Activated naive CD4-positive, alpha-beta T cell (primary cell): ENCODE results near the gene MAEA.
"Not testable (repeated sequence)": the region's sequence is repeated elsewhere in the genome, so short reads cannot be mapped to it uniquely, and the experiment has no call there.

Experiments used
- DNase-seq, 4 experiments: peaks; one replicate each; lab custom pipeline; 2025; lab: John Stamatoyannopoulos, UW

The MAEA gene

DNA sequence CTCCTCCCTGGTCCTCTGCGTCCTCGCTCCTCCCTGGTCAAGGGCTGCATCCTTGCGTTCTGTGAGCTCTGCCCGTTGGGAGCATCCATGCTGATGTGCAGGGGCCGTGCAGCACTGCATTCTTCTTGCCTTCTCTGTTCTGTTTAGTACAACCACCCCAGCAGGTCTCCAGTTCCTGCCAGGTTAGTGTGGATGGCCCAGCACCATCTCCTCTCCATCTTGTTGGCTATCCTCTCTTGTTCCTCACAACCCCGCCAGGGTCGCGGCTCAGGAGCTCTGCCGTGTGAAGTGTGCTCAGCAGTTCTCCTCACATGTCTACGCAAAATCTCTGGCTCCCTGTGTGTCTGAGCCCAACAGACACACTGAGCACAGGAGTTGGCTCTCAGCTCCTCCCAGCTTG, 10.4 kb upstream of the MAEA start:
- DNase-seq = no peak

DNA sequence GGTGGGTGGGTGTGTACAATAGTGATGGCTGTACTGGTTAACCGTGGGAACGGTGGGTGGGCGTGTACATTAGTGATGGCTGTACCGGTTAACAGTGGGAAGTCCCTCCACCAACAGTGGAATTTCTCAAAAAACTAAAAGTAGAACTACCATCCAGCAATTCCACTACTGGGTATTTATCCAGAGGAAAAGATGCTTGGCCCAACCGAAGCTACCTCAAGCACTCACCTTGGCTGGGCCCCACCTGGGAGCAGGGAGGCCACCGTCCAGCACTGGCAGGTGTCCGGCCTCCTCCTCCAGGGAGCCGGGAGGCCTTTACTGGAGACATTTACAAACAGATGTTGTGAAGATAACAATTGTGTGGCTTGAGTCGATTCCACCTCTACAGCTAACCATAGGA, 6.0 kb upstream of the MAEA start:
- no peak for DNase-seq

DNA sequence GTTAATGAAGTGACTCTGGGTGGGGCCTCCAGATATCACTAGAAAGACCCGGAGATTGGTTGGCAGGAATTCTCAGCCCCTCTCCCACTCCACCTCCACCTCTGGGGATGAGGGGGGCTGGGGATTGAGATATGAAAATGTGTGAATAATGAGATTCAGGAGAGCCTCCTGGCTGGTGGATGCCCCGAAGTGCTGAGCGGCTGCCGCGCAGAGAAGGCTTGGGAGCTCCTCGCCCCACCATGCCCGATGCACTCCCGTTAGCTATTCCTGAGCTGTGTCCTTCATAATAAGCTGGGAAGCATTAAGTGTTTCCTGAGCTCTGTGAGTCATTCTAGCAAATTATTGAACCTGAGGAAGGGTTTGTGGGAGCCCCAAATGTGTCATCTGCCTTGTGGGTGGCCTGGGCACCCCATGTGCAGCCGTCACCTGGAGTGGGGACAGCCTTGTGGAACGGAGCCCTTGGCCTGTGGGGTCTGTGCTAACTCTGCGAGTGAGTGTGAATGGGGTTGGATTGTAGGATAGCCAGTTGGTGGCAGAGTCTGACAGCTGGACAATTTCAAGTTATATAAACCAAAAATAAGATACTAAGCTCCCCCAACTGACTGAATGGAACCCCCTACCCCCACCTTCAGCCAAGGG, 4.4 kb upstream of the MAEA start:
- no peak for DNase-seq

DNA sequence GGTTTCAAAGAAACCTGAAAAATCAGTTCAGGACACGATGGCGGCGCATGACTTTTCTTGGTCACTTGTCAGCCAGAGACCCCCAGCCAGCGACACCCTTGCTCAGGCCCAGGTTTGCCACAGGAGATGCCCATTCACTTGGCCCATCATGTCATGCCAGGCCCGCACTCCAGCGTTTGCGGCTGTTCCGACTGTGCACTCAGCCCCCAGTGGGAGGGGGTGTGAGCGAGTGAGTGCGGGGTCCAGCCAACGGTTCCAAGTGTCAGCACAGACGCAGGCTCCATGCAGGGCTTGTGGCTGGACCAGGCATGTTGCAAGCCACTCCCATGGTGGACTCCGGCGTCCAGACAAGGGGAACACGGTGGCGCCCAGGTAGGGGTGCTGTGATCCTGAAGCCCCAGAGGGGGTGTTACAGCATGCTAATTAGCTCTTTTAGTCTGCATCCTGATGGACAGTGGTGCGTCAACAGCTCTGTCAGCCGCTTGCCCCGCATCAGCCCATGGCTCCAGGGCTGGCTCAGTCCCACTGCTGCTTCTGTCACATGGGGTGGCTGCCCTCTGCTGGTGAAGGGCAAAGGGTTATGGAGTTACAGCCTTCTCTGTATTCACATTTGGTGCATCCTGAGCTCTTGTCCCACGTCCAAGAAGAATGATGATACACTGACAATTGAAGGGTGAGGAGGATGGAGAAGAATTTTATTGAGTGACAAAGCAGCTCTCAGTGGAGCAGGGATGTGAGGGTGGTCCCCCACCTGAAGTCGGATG, 3.7 kb upstream of the MAEA start:
- peak in 1 of 4 experiments; percentile 10 for DNase-seq

DNA sequence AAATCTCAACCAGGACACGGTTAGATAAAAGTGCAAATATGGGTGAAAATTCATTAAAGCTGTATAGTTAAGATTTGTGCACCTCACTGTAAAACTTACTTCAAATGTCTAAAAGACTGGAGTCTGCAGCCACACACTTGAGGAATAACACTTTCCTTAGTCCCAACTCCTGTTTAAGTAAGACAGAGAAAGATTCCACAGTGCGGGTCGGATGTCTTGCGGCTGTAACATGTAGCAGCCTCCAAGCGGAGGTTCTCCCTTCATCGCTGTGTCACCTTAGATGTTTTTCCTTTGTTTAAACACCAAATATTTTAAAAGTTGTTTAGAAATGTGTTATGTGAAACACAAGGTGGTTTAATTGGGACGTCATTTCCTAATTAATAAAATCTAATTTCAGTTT, 905 bp upstream of the MAEA start:
- no peak for DNase-seq

DNA sequence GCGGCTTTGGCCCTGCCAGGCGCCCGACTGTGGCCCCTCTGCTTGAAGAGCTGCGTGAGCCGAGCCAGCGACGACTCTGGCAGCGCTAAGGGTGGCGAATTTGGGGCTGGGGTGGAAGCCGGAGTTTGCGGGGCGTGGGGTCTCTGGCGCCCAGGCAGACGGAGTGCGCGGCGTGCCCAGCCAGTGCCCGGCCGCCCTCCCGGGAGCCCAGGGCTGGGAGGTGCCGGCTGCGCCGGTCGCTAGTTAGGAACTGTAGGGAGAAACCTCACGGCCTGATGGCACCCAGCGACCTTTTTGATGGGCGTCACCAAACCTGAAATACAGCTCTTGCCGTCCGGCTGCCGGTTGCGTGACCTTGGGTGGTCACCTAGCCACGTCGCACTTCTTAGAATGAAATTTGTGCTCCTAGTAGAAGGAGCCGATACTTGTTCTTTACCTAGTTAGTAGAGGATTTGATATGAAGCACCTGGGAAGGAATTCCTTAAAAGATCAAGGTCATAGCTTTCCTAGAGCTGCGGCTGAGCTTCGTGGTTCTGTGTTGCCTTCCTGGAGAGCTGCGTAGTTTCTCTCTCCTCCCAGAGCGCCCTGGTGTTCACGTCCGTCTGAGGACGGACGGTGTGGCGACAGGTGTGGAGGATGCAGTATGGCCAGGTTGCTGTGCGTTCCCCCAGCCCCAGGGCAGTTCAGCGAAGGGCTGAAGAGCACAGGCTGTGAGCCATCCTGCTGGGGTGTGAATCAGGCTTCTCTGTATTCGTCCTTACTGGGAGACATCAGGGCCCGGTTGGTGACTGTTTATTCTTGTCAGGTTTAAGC, 680 bp downstream of the MAEA start:
- no peak for DNase-seq

DNA sequence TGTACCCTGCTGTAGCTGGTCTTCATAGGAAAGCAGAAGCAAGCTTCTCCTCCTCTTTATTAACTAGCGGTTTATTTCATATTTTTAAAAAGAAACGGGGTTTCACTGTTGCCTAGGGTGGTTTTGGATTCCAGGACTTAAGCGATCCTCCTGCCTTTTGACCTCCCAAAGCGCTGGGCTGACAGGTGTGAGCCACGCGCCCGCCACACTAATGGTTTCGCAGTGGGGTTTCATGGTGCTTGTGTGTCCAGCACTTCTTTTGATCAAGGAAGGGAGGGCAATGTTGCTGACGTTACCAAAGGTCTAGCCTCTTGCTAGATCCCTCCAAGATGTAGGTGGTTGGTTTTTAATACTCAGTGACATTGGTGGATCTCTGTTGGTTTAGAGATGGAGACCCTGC, 1.4 kb downstream of the MAEA start:
- DNase-seq = no peak

DNA sequence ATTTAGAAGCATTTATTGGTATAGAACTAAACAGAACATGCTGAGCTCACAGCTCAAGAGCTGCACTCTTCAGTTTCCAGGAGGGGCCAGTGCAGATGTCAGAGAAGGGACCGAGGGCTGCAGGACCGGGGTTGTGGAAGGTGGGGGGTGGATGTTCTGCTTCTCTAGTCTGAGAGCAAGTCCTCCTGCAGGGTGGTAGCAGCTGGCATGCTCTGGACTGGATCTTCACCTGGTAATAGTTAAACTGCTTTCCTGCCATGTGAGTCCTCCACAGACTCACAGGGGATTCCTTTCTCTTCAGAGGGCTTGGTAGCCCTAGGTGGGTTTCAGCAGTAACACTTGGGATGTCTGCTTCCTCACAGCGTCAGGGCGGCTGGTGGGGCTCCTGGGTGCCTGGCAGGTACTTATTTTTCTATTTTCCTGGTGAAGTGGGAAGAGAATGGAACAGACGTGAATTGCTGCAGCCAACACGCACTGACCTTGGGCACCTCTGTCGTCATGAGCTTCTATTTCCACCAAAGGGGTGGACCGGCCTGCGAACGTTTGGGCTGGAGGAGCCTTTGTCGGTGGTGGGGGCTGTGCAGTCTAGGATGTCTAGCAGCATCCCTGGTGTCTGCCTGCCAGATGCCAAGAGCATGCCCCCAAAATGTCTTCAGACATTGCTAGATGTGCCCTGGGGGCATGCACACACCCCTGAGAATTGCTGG, 2.5 kb downstream of the MAEA start:
- no peak for DNase-seq

DNA sequence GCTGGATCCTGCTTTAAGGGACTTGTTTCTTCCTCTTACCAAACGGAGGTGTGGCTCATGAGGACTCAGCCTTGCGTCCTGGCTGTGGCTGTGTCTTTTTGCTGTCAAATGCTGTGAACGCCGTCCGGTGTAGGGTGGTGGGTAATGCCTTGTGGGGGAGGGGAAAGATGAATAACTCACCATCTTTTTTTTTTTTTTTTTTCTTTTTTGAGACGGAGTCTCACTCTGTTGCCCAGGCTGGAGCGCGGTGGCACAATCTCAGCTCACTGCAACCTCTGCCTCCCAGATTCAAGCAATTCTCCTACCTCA, 3.0 kb downstream of the MAEA start:
- not testable (repeated sequence) for DNase-seq

DNA sequence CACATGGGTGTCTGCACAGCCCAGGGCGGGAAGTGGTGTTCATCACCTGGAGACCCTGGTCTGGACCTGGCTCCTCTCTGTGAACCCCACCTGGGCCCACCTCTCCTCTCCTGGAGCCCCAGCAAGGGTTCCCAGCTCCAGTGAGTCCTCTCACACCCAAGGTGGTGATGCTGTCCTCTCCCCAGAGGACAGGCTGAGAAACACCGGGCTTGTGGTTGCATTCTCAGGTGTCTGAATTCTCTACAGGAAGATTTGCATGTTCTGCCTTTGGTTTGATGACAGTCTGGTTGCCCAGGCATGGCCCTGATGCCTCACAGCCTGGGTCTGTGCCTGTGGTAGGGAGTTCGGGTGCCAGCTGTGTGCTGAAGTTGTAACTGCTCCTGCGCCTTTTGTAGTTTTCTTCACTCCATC, 3.8 kb downstream of the MAEA start:
- DNase-seq = no peak

DNA sequence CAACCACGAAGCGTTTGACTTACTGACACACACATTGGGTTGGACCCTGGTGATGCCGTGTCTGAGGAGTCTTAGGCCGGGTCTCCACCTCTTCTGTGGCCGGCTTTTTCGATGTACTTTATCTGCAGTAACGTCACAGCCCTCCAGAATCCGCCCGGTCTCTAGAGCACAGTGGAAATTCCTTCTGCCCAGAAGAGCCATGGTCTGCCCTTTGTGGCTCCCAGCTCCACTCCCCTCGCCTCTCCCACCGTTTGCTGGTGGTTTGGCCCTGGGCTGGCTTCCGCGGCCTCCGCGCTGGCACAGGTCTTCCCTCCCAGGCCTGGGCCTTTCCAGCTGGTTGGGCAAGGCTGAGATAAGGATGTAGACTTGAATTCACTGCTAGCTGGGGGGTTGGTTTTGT, 4.3 kb downstream of the MAEA start:
- no peak for DNase-seq

DNA sequence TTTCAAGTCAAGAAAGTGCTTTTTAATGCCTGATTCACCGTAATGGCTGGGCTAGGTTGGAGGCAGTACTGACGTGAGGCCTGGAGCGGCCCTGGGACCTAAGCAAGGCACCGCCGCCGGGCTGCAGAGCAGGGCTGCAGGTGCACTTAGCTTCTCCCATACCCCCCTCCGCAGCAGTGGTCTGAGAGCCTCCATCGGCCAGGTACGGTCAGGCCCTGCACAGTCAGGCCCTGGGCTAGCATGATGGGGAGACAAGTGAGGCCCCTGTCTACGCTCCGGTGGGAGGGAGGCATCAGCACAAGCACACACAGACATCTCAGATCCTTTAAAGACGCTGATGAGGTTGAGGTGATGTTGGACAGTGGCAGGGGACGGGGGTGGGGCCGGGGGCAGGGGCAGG, 4.7 kb downstream of the MAEA start:
- DNase-seq = no peak

DNA sequence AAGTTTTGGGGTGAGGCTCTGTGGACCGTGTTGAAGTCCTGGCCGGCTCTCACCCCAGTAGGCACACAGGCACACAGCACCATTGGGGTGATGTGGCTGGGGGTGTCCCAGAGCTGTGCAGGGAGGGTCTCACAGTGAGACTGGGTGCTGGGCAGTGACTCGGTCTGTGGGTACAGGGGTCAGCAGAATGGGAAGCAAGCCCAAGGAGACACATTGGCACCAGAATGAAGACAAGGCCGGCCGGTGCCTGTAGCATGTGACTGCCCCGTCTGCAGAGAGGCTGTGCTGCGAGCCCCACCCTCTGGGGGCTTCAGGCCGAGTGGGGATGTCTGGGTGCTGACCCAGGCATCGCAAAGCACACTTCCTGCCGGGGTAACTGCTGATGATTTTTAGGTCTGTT, 5.2 kb downstream of the MAEA start:
- DNase-seq = no peak

DNA sequence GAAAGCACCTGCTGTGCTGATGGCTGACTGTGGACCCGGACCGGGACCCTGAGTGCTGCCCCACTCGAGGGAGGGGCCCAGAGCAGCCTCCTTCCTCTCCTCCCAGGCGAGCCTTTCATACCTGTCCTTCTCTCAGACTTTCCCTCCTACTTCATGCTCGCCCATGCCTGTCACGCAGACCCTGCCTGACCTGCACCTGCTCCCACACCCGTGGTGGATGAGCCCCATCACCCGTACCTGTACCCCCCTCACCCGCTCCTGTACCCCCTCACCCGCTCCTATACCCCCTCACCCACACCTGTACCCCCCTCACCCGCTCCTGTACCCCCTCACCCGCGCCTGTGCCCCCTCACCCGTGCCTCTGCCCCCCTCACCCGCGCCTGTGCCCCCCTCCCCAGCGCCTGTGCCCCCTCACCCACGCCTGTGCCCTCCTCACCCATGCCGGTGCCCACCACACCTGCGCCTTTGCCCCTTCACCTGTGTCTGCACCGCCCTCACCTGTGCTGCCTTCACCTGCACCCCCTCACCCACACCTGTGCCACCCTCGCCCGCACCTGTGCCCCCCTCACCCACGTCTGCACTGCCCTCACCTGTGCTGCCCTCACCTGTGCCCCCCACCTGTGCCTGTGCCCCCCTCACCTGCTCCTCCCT, 5.8 kb downstream of the MAEA start:
- no peak for DNase-seq

DNA sequence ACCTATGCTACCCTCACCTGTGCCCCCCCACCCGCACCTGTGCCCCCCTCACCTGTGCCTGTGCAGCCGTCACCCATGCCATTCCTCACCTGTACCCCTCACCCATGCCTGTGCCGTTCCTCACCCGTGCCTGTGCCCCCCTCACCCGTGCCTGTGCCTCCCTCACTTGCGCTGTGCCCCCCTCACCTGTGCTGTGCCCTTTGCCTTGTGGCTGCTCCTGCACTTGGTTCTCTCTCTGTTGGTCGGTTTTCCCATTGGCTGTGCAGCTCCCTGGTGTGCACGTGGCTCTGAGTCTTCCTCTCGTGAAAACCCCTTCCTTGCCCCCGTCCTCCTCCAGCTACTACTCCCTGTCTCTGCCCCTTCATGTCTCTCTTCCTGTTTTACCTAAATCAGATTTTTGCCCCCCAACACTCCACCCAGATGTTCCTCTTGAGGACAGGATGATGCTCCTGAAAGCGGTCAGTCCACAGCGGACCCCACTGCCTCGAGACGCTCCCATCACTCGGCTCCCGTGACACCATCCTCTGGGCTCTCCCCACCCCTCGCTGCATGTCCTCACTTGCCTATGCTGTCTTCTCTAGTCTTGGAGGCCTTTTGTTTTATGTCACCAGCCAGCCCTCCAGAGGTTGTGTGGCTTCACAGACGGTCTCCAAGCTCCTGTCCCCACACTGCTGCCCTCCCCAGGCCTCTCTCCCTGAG, 6.8 kb downstream of the MAEA start:
- DNase-seq = no peak

DNA sequence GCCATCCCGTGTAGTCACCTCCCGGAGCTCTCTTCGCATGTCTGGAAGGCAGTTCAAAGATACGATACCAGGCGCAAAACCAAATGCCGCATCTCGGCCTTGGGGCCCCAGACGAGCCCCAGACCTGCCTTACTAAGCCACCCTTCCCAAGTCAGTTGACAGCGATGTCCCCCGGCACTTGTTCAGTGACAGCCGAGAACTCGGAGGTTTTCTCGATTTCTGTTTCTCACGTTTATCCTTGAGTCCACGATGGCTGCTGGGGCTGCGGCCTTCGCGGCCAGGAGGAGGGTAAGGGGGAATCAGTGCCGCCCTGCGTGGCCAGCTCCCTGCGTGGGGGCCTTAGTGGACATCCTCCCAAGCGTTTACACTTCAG, 7.3 kb downstream of the MAEA start:
- no peak for DNase-seq

DNA sequence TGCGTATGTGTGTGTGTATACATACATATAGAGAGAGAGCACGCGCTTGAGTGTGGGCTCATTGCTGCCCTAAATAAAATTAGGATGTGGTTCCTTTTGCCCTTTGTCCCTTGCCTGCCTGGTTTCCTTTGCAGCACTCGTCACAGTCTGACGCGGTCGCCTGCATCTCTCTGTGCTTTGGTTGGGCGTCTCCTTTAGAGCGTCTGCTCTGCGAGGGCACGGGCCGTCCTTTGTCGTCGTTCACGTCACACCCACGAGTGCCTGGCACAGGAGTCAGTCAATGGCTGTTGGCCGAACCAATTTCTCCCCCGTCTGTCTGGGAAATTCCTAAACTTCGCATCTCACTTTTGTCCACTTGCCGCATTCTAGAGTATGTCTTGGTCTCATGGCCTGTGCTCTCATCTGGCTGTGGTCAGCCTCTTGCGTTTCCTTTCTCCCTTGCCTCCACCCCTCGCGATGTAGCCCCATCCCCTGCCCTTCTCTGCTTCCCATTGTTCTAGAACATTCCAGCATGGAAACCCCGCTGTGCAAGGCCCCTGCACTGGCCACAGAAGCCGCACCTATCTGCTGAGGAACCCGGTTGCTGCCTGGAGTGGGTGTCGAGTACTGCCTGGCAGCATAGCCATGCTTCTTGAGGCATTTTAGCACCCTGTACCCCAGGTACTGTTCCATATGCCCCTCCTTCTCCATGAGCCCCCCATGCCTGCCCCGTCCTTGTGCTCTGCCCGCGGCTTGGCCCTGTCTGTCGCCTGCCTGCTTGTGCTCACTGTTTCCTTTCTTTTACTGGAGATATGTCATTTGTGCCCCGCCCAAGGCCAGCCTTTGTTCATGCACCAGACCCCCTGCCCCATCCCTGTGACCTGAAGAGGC, 8.0 kb downstream of the MAEA start:
- no peak for DNase-seq

DNA sequence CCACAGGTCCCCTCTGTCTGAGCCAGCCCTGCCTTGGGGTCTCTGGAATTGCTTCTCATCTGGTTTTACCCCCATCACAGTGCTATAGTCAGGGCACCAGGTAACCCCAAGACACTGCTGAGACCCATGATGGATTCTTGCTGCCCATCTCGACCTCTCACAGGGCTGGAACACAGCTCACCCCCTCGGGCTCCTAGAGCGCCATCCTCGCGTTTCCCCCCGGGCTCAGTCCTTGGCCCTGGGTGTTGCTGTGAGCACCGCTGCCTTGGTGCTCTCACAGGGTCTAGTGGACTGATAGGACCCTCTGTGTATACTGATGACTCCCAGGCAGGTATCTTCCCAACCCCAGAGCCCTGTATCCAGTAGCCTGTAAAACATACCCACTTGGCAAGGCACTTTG, 8.8 kb downstream of the MAEA start:
- DNase-seq = no peak

DNA sequence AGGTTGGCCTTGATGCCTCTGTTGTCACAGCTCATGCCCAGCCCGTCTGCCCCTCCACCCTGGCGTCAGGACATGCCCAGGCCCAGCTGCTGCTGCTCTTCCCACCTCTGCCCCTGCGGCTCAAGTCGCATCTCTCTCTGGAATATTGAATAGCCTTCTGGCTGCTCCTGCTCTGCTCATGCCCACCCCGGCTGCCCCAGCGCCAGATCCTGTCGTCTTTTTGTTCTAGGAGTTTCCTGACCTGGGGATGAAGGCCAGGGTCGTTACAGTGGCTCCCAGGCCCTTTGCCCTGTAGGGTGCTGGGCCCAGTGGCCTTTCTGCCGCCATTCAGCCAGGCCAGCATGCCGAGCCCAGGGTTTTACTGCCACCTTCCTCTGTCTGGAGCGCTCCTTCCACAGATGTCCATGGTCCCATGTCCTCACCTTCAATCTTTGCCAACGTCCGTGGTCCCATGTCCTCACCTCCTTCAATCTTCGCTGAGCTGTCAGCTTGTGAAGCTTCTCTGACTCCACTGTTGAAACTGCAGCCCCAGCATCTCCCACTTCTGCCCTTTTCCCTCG, 9.7 kb downstream of the MAEA start:
- no peak for DNase-seq
